ENCODE data around the gene GFI1B. TPM values are rescaled to one million over a fixed set of nuclear protein-coding genes. Genes with fewer than 3 reads are reported as not detected.
A peak's percentile ranks its signal among the peaks of the same experiment; 100 is the strongest.

The GFI1B gene
- total RNA-seq, 1 experiment from 2014 or later: 0.79 TPM

- Histone ChIP-seq H3K27me3 (replicated peaks; ENCODE audit: control insufficient read depth, insufficient read depth, low read length) (no peaks in the 10 kb centered on the region), H3K4me1 (peaks cover 9% of the 10 kb centered on the region; the same call in 1 of the 2 replicates), H3K4me3 (ENCODE audit: low read depth, low read length) (peak overlapping the region; percentile 81), H3K9me3 (no peaks in the 10 kb centered on the region), H3K36me3 (ENCODE audit: control insufficient read depth, insufficient read depth, low read length) (peaks cover 1% of the 10 kb centered on the region)
- no peaks in the 10 kb centered on the region for H3K9me3 Mint-ChIP-seq (ENCODE audit: unreplicated experiment)
- peaks cover 15% of the 10 kb centered on the region for H3K4me1 Mint-ChIP-seq (ENCODE audit: low read depth, unreplicated experiment)
- H3K27ac Mint-ChIP-seq (ENCODE audit: unreplicated experiment): peak overlapping the region; percentile 95
- peaks cover 2% of the 10 kb centered on the region for H3K27me3 Mint-ChIP-seq (ENCODE audit: insufficient read depth, unreplicated experiment)
- peak overlapping the region; percentile 89 for H3K4me3 Mint-ChIP-seq (ENCODE audit: unreplicated experiment)
- ChIA-PET CTCF (interaction anchor here (0.6 to 1.6 kb wide), 4 partner anchors 9 to 270 kb away, joined by 6 to 27 read pairs (median 16); partner anchors contain the start of gene GFI1B), POLR2A (interaction anchor here (0.6 to 1.8 kb wide), 5 partner anchors 9 to 524 kb away, joined by 3 to 17 read pairs (median 13); no protein-coding TSS in a partner anchor)
- DNase-seq: no peak
- H3K36me3 Mint-ChIP-seq (ENCODE audit: insufficient read depth, unreplicated experiment): peaks cover 25% of the 10 kb centered on the region
- intact Hi-C loops (cut with micrococcal nuclease; ENCODE audit: unreplicated experiment): no loop called here
- TF ChIP-seq CTCF (IDR thresholded peaks at IDR 0.05; ENCODE audit: insufficient read depth in 1 of 2, low read depth in 1 of 2, low read length in 1 of 2, severe bottlenecking in 1 of 2, unreplicated experiment in 1 of 2): no peak
- no TSS peak for BruUV-seq (replicated peaks)
Measured at GRCh38 chr9:133031496-133031911, 53.0 kb downstream of the GFI1B start.

GRCh38 chr9:133032171-133032570, 53.7 kb downstream of the GFI1B start:
- no peak for TF ChIP-seq CTCF (IDR thresholded peaks at IDR 0.05; ENCODE audit: insufficient read depth in 1 of 2, low read depth in 1 of 2, low read length in 1 of 2, severe bottlenecking in 1 of 2, unreplicated experiment in 1 of 2)
- Histone ChIP-seq H3K4me3 (ENCODE audit: low read depth, low read length) (no peak overlapping the region), H3K9me3 (no peaks in the 10 kb centered on the region), H3K36me3 (ENCODE audit: control insufficient read depth, insufficient read depth, low read length) (peaks cover 1% of the 10 kb centered on the region), H3K4me1 (peaks cover 9% of the 10 kb centered on the region; the same call in 1 of the 2 replicates), H3K27me3 (replicated peaks; ENCODE audit: control insufficient read depth, insufficient read depth, low read length) (no peaks in the 10 kb centered on the region)
- ChIA-PET POLR2A (interaction anchor here (0.5 kb wide), 1 partner anchor 117 kb away, joined by 3 read pairs; no protein-coding TSS in a partner anchor), CTCF (interaction anchor here (0.6 to 1.4 kb wide), 2 partner anchors 10 to 270 kb away, joined by 3 to 16 read pairs; no protein-coding TSS in a partner anchor)
- Mint-ChIP-seq H3K27me3 (ENCODE audit: insufficient read depth, unreplicated experiment) (peaks cover under 1% of the 10 kb centered on the region), H3K27ac (ENCODE audit: unreplicated experiment) (no peak overlapping the region), H3K36me3 (ENCODE audit: insufficient read depth, unreplicated experiment) (peaks cover 25% of the 10 kb centered on the region), H3K4me3 (ENCODE audit: unreplicated experiment) (peak overlapping the region; percentile 89), H3K9me3 (ENCODE audit: unreplicated experiment) (no peaks in the 10 kb centered on the region), H3K4me1 (ENCODE audit: low read depth, unreplicated experiment) (peaks cover 15% of the 10 kb centered on the region)
- BruUV-seq (replicated peaks): no TSS peak
- intact Hi-C loops (cut with micrococcal nuclease; ENCODE audit: unreplicated experiment): no loop called here
- no peak for DNase-seq

GRCh38 chr9:133035669-133036068, 57.2 kb downstream of the GFI1B start:
- Histone ChIP-seq H3K36me3 (ENCODE audit: control insufficient read depth, insufficient read depth, low read length) (peaks cover 1% of the 10 kb centered on the region), H3K27me3 (replicated peaks; ENCODE audit: control insufficient read depth, insufficient read depth, low read length) (no peaks in the 10 kb centered on the region), H3K4me3 (ENCODE audit: low read depth, low read length) (no peak overlapping the region), H3K9me3 (no peaks in the 10 kb centered on the region), H3K4me1 (peaks cover 9% of the 10 kb centered on the region; the same call in 1 of the 2 replicates)
- POLR2A ChIA-PET: no interaction called here
- BruUV-seq (replicated peaks): no TSS peak
- H3K4me3 Mint-ChIP-seq (ENCODE audit: unreplicated experiment): no peak overlapping the region
- H3K27me3 Mint-ChIP-seq (ENCODE audit: insufficient read depth, unreplicated experiment): no peaks in the 10 kb centered on the region
- DNase-seq: no peak
- CTCF ChIA-PET: interaction anchor here (1.2 kb wide), 1 partner anchor 13 kb away, joined by 5 read pairs; no protein-coding TSS in a partner anchor
- no peak for TF ChIP-seq CTCF (IDR thresholded peaks at IDR 0.05; ENCODE audit: insufficient read depth in 1 of 2, low read depth in 1 of 2, low read length in 1 of 2, severe bottlenecking in 1 of 2, unreplicated experiment in 1 of 2)
- H3K27ac Mint-ChIP-seq (ENCODE audit: unreplicated experiment): no peak overlapping the region
- no peaks in the 10 kb centered on the region for H3K9me3 Mint-ChIP-seq (ENCODE audit: unreplicated experiment)
- intact Hi-C loops (cut with micrococcal nuclease; ENCODE audit: unreplicated experiment): no loop called here
- peaks cover 34% of the 10 kb centered on the region for H3K36me3 Mint-ChIP-seq (ENCODE audit: insufficient read depth, unreplicated experiment)
- peaks cover 15% of the 10 kb centered on the region for H3K4me1 Mint-ChIP-seq (ENCODE audit: low read depth, unreplicated experiment)
